ENCODE measurements around the gene CFAP58.

- TF ChIP-seq GATA2 (IDR thresholded peaks at IDR 0.05; ENCODE audit: low read depth, low read length) (no peak), GATA3 (IDR thresholded peaks at IDR 0.05; ENCODE audit: low read depth, low read length) (no peak)
Measured at GRCh38 chr10:104498347-104499081, 144.9 kb downstream of the CFAP58 start.

Measured in SH-SY5Y (cell line).